HEK293 (cell line): ENCODE data around the gene FCN1.

Experiments used
- ZBTB7A ChIP-seq: fragments of 450-650 bp; formaldehyde crosslinking; IDR thresholded peaks from 2 replicates; pipeline ENCODE4 v1.5.1; 2016; ENCODE audit warnings: low read depth, missing biosample characterization, missing genetic modification characterization
- ZNF24 ChIP-seq: fragments of 450-650 bp; formaldehyde crosslinking; IDR thresholded peaks from 2 replicates; pipeline ENCODE4 v1.5.1; 2016; ENCODE audit warnings: missing biosample characterization, missing genetic modification characterization
- ZNF274 ChIP-seq, 2 experiments: fragments of 200-500 bp in 1 of 2; fragments of 450-650 bp in 1 of 2; sonication (Bioruptor generic) in 1 of 2; formaldehyde crosslinking in 1 of 2; IDR thresholded peaks; 2 replicates each; pipeline versions ENCODE4 v1.5.1 to v1.6.1; 2014 to 2016; ENCODE audit warnings: borderline replicate concordance in 1 of 2, inconsistent platforms in 1 of 2, low read length in 1 of 2, missing biosample characterization in 1 of 2, missing genetic modification characterization in 1 of 2
- ZNF658 ChIP-seq: fragments of 450-650 bp; formaldehyde crosslinking; IDR thresholded peaks from 2 replicates; pipeline ENCODE4; 2016; ENCODE audit warnings: missing biosample characterization, missing genetic modification characterization
- TF ChIP-seq, protein P1 (sequence below): fragments of 450-650 bp; formaldehyde crosslinking; IDR thresholded peaks from 2 replicates; pipeline ENCODE4 v1.5.1; 2016; ENCODE audit warnings: missing biosample characterization, missing genetic modification characterization

GRCh38 chr9:134863941-134864820, 53.5 kb downstream of the FCN1 start:
- TF ChIP-seq, protein P1, sequence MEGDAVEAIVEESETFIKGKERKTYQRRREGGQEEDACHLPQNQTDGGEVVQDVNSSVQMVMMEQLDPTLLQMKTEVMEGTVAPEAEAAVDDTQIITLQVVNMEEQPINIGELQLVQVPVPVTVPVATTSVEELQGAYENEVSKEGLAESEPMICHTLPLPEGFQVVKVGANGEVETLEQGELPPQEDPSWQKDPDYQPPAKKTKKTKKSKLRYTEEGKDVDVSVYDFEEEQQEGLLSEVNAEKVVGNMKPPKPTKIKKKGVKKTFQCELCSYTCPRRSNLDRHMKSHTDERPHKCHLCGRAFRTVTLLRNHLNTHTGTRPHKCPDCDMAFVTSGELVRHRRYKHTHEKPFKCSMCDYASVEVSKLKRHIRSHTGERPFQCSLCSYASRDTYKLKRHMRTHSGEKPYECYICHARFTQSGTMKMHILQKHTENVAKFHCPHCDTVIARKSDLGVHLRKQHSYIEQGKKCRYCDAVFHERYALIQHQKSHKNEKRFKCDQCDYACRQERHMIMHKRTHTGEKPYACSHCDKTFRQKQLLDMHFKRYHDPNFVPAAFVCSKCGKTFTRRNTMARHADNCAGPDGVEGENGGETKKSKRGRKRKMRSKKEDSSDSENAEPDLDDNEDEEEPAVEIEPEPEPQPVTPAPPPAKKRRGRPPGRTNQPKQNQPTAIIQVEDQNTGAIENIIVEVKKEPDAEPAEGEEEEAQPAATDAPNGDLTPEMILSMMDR (tag by site-specific recombination): no peak
- no peak for TF ChIP-seq ZNF274 (IDR thresholded peaks at IDR 0.05; ENCODE audit: low read length)
- no peak for TF ChIP-seq ZNF274 (tag by site-specific recombination; IDR thresholded peaks at IDR 0.05; ENCODE audit: borderline replicate concordance)
- TF ChIP-seq ZNF24 (tag by site-specific recombination): no peak
- no peak for TF ChIP-seq ZNF658
- TF ChIP-seq ZBTB7A (tag by site-specific recombination): no peak
